Measurements from ENCODE around the gene CCDC15.
"Not testable (repeated sequence)": the region's sequence is repeated elsewhere in the genome, so short reads cannot be mapped to it uniquely, and the experiment has no call there.

CCDC15 gene

DNA sequence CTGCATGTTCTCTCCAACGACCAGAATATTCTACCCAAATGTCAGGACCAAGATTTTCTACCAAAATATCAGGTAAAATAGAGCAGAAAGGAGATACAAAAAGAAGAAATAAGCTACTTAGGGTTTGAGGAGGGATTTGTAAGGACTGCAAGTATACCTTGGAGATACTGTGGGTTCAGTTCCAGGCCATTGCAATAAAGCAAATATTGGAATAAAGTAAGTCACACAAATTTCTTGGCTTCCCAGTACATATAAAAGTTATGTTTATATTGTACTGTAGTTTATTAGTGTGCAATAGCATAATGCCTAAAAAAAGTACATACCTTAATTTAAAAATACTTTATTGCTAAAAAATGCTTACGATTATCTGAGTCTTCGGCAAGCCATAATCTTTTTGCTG lies 34.1 kb downstream of the CCDC15 start:
- DNase-seq (ENCODE audit: low read depth, low spot score), result no peak

DNA sequence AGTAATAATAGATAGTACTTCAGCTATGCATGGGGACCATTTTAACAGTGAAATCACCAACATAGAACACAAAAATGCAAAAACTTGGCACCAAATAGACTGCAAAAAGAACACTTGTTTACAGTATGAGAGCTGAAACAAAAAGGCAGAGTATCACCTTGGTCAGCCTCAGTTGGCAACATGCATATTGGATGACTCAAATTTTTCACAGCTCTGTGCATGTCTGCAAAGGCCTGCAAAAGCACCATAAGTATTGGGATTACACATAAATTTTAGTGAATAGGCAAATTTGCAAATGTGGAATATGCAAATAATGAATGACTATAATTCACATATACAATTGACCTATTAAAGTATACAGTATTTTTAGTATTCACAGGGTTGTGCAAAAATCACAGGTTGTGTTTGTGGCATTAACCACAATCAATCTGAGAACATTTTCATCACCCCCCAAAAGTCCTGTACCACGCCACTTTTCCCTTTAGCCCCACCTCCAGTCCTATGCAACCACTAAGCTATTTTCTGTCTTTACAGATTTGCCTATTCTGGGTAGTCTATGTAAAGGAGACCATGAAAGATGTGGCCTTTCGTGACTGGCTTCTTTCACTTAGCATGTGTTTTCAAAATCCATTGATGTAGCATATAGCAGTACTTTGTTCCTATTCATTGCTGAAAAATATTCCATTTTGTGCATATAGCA lies 47.2 kb downstream of the CCDC15 start:
- no peak for DNase-seq (ENCODE audit: low read depth, low spot score)

DNA sequence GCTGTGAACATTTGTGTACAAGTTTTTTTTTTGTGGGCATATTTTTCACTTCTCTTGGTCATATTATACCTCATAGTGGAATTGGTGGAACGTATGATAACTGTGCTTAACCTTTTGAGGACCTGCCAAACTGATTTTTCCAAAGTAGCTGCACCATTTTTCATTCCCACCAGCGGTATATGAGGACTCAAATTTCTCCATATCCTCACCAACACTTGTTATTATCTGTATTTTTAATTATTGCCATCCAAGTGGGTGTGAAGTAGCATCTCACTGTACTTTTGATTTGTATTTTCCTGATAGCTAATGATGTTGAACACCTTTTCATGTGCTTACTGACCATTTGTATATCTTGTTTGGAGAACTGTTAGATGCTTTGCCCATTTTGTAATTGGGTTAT lies 47.8 kb downstream of the CCDC15 start:
- no peak for DNase-seq (ENCODE audit: low read depth, low spot score)

DNA sequence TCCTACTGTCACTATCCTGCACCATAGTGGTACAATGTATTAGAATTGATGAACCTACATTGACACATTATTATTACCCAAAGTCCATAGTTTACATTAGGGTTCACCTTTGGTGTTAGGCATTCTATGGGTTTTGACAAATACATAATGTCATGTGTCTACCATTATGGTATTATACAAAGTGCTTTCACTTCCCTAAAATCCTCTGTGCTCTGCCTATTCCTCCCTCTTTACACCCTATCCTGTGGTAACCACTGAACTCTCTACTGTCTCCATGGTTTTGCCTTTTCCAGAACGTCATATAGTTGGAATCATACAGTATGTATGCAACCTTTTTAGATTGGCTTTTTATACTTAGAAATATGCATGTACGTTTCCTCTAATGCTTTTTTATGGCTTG lies 51.5 kb downstream of the CCDC15 start:
- no peak for DNase-seq (ENCODE audit: low read depth, low spot score)

GRCh38 chr11:125016413-125016812 lies 62.4 kb downstream of the CCDC15 start:
- no peak for DNase-seq (ENCODE audit: low read depth, low spot score)

GRCh38 chr11:125020342-125020741 lies 66.3 kb downstream of the CCDC15 start:
- DNase-seq (ENCODE audit: low read depth, low spot score), result no peak

DNA sequence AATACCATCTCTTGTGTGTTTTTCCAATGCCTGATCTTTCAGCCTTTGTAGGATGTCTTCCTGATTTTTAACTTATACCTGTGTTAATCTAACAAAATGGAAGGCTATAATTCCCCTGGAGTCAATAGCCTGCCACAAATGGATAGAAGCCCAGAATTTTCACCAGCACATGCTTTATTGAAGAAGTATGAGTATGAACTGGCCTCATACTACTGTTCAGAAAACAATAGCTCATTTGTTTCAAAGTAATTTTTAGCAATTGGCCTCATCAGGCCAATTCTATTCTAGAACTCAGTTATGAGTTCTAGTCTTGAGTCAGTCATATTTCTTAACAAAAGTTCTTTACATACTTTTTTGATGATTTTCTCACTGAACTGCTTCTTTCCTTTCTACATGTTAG lies 68.5 kb downstream of the CCDC15 start:
- DNase-seq (ENCODE audit: low read depth, low spot score), result no peak

- no peak for DNase-seq (ENCODE audit: low read depth, low spot score)
Measured at GRCh38 chr11:125025968-125026367, 72.0 kb downstream of the CCDC15 start.

DNA sequence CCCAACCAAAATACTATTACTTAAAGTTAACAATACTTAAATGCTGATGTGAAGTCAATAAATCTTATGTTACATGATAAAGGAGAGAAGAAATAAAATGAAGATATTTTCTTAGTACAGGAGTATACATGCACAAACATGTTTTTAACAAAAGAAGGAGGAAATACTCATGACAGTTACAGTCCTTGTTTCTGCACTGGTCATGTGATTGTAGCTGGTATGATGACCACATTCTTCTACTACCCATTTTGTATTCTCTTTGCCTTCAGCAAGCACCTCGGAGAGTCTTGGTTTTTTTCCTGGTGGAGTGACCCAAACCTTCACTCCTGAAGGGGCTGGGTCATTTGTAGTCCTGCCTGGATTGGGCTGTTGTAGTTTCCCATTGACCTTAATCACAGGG lies 75.4 kb downstream of the CCDC15 start:
- DNase-seq (ENCODE audit: low read depth, low spot score), result not testable (repeated sequence)

GRCh38 chr11:125036933-125037332 lies 82.9 kb downstream of the CCDC15 start:
- DNase-seq (ENCODE audit: low read depth, low spot score), result no peak

- DNase-seq (ENCODE audit: low read depth, low spot score), result no peak
Measured at GRCh38 chr11:125049164-125049792, 95.3 kb downstream of the CCDC15 start.

DNA sequence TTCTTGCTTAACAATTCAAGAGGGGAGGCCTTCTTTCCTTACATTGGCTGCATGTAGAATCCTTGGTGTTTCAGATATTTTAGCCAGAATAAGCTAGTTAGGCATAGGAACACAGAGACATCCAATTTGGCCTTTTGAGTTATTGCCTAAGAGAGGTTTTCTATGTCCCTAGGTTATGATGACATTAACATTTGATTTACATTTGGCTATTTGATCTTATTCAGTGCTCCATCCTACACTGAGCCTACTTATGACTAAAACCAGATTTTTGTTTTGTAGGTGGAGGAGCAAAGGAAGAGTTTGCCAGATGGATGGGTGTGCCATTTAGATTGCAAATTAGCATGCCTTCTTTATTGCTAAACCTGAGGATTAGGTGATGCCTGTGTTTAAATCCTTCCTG lies 98.0 kb downstream of the CCDC15 start:
- DNase-seq (ENCODE audit: low read depth, low spot score), result no peak

GRCh38 chr11:125053167-125053566 lies 99.2 kb downstream of the CCDC15 start:
- no peak for DNase-seq (ENCODE audit: low read depth, low spot score)

DNA sequence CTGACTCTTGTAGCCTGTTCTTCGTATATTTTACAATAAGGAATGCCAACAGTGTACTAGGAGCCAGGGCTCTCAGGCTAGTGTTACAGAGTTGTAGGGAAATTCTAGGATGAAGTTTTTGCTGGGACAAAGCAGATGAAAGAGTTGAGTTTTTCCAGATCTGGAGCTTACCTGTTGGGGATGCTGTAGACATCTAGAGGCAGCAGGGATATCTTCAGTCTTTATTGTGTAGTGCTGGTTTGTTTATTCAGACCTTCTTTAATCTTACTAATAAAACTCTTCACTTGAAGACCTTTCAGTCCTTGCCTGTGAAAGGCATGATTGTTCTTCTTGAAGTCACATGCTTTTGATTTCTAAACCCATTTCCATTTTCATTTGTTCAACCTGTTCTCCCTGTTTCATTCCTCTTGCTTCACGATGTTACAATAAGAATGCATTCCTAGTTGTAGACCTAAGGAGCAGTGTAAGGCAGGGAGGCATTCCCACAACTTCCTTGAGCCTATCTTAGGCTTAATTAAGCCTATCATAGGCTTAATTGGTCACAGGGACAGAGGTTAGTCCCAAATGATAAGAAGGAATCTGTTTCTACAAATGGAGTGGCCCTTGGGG lies 101.2 kb downstream of the CCDC15 start:
- DNase-seq (ENCODE audit: low read depth, low spot score), result no peak

- not testable (repeated sequence) for DNase-seq (ENCODE audit: low read depth, low spot score)
Measured at GRCh38 chr11:125056111-125056510, 102.1 kb downstream of the CCDC15 start.

- DNase-seq (ENCODE audit: low read depth, low spot score), result no peak
Measured at GRCh38 chr11:125056931-125057692, 103.1 kb downstream of the CCDC15 start.

- no peak for DNase-seq (ENCODE audit: low read depth, low spot score)
Measured at GRCh38 chr11:125057693-125058016, 103.7 kb downstream of the CCDC15 start.

GRCh38 chr11:125061281-125061680 lies 107.3 kb downstream of the CCDC15 start:
- DNase-seq (ENCODE audit: low read depth, low spot score), result no peak

DNA sequence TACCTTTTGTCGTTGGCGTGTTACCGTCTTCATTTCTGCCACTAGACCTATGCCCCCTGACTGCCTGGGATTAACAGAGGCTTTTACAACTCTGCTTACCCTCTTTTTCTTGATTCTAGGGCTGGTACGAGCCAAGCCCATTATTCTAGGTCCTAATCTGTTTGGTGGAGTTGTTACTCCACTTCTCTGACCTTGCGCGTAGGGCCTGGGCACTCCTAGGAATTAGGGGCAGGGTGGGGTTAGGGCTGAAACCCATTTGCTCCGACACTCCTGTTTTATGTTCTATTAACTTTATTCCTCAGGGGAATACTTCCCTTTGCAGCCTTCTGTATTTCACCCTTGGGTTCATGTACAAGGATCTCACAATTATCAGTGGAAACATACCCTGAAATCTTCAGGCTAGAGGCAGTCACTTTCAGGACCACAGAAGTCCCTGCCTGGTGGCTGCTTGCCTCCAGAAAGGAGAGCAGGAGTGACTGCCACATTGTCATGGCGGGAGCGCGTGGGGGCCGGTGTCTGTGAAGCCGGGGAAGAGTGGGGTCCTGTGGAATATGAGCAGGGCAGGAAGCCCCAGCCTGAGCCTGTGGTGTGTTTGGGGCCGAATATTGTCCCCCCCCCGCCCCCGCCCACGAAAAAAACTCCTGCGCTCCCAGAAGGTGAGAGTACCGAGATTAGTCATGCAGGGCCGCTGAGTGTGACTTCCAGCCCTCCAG lies 108.4 kb downstream of the CCDC15 start:
- no peak for DNase-seq (ENCODE audit: low read depth, low spot score)

DNA sequence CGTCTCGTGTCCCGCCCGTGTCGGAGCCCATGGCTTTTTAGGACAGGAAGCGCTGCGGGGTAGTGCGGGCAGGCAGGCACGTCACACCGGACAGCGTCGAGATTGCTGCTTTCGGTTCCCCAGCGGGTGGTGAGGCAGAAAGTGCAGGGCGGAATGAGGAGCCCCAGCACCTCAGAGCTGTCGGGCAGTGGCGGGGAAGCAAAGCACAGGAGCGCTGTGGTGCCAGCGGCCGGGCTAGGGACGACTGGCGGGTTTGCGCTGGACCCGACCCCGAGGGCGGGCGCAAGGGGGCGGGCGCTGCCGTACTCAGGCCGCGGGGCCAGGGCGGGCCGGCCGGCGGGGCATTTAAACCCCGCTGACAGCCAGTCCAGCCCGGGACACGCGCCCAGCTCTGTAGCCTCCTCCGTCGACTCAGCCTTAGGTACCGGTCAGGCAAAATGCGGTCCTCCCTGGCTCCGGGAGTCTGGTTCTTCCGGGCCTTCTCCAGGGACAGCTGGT lies 109.0 kb downstream of the CCDC15 start, which contains the start of gene SLC37A2:
Gene SLC37A2, plus strand, starts transcription at position 375 of the 498 bp plus-strand sequence. Its CDS starts 63 bp downstream, at position 438.
- no peak for DNase-seq (ENCODE audit: low read depth, low spot score)

DNA sequence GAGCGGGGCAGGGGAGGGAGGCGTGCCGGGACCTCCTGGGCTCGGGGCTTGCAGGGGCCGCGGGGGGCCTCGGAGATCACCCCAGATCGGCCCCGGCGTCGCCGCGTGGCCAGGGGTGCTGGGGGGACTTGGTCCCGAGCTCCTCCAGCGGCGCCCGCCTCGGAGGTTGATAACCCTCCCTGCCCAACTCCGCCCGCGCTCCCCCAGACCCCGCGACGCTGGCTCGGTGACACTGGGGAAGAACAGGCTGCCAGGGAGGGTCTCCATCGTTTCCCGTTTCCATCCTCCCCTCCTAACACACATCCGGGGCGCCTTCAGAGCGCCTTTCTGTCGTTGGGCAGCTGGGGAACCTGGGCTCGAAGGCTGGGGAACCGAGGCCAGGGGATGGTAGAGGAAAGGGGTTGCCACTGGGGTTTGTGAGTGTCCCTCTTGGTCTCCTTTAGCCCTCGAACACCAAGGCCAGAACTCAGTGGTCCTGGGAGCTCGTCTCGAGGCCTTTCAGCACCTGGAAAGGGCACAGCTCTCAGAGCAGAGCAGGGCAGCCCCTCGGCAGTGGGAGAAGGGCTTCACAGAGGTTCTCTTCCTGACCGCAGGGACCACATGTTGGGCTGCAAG lies 109.5 kb downstream of the CCDC15 start:
- DNase-seq (ENCODE audit: low read depth, low spot score), result no peak

Data from activated CD4-positive, CD25-positive, alpha-beta regulatory T cell treated with anti-CD3 and anti-CD28 coated beads, Interleukin-2, amount 50 U/mL, for 16 hours (primary cell).